DOHH2 (cell line): Measurements from ENCODE around the gene C10orf105.

Experiments
- H3F3A ChIP-seq: fragments of 200-600 bp; sonication (generic), shearing (Covaris generic); 2 replicates; pipeline ENCODE4 v1.6.0; 2016; ENCODE audit warnings: antibody characterized with exemption, mild to moderate bottlenecking; ENCODE audit not compliant: control insufficient read depth, insufficient read depth
- H3K27ac ChIP-seq: fragments of 200-600 bp; sonication (generic); 2 replicates; pipeline ENCODE4 v1.5.1; 2014; ENCODE audit warnings: low read depth, mild to moderate bottlenecking, low read length, moderate library complexity
- H3K27me3 ChIP-seq: fragments of 200-600 bp; sonication (generic); 2 replicates; pipeline ENCODE4 v1.6.1; 2014; ENCODE audit warnings: mild to moderate bottlenecking, low read length, mixed read lengths; ENCODE audit not compliant: control insufficient read depth
- H3K36me3 ChIP-seq: fragments of 200-600 bp; sonication (generic); 2 replicates; pipeline ENCODE4 v1.6.1; 2014; ENCODE audit warnings: mild to moderate bottlenecking, low read length, moderate library complexity, mixed read lengths; ENCODE audit not compliant: control insufficient read depth
- H3K4me1 ChIP-seq: fragments of 200-600 bp; sonication (generic); 2 replicates; pipeline ENCODE4 v1.6.1; 2014; ENCODE audit warnings: mild to moderate bottlenecking, low read length, mixed read lengths; ENCODE audit not compliant: control insufficient read depth
- H3K4me2 ChIP-seq: fragments of 200-600 bp; sonication (generic); 2 replicates; pipeline ENCODE4 v1.6.0; 2014; ENCODE audit warnings: mild to moderate bottlenecking, low read length, moderate library complexity
- H3K4me3 ChIP-seq: fragments of 200-600 bp; sonication (generic); 2 replicates; pipeline ENCODE4 v1.5.1; 2014; ENCODE audit warnings: mild to moderate bottlenecking, low read length, mixed read lengths
- H3K79me2 ChIP-seq: fragments of 200-600 bp; sonication (generic); 2 replicates; pipeline ENCODE4 v1.6.1; 2014; ENCODE audit warnings: mild to moderate bottlenecking, low read length, mixed read lengths; ENCODE audit not compliant: control insufficient read depth
- H3K9me2 ChIP-seq: fragments of 200-600 bp; sonication (generic); replicated peaks from 2 replicates; pipeline ENCODE4 v1.6.1; 2014; ENCODE audit warnings: mild to moderate bottlenecking, low read length, mixed read lengths; ENCODE audit not compliant: control insufficient read depth
- H3K9me3 ChIP-seq: fragments of 200-600 bp; sonication (generic); 2 replicates; pipeline ENCODE4 v1.6.1; 2014; ENCODE audit warnings: antibody characterized with exemption, low read length, mixed read lengths; ENCODE audit not compliant: control insufficient read depth, insufficient read depth
- H4K20me1 ChIP-seq: fragments of 200-600 bp; sonication (generic); 2 replicates; pipeline ENCODE4 v1.6.0; 2014; ENCODE audit warnings: low read depth, mild to moderate bottlenecking, antibody characterized with exemption, low read length, moderate library complexity; ENCODE audit not compliant: control insufficient read depth, insufficient read depth
- CTCF ChIP-seq: fragments of 200-600 bp; sonication (generic); IDR thresholded peaks from one replicate; pipeline ENCODE4 v1.5.1; 2014; ENCODE audit warnings: antibody characterized with exemption, mild to moderate bottlenecking, low read depth, low read length; ENCODE audit not compliant: poor library complexity, severe bottlenecking
- EZH2phosphoT487 ChIP-seq: fragments of 200-600 bp; sonication (generic); IDR thresholded peaks from 2 replicates; pipeline ENCODE4 v1.6.1; 2017; ENCODE audit warnings: borderline replicate concordance, mild to moderate bottlenecking, antibody characterized with exemption, low read length, moderate library complexity, mixed read lengths

C10orf105 gene

DNA sequence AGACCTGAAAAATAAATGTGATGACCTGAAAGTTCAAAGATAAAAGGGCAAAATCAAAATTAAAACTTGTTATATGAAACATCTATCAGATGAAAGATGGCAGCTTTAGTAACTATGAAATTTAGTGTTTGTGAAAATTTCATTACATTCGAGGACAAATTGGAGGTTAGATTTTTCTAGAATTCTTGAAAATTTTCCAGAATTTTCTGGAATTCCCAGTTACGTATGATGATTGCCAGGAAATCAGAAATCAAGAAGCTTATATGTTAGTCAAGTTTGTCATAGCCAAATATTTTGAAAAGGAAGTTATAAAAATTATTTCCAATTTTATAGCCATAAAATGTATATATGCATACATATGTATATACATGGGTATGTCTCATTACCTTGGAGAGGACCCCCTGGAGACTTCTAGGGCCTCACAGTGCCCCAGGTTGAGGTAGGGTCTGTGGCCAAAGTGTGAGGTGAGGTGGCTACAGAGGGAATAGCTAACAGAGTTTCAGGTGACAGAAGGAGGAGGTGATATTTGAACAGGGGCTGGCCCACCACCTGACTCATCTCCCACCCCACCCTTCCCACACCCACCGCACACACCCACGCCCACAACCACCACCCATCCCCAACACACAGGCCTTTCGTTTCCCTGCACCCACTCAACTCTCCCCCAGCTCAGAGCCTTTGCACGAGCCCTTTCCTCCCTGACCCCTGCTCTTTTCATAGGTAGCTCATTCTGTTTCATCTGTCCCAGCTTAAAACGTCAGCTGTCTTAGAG, 21.5 kb downstream of the C10orf105 start:
- H3K36me3 ChIP-seq: no peaks in the 10 kb centered on the region
- H3K27me3 ChIP-seq: peaks cover 19% of the 10 kb centered on the region
- peaks cover 39% of the 10 kb centered on the region for H3K4me1 ChIP-seq
- peaks cover 5% of the 10 kb centered on the region; the same call in 1 of the 2 replicates for H4K20me1 ChIP-seq
- no peak overlapping the region for H3K4me3 ChIP-seq
- no peaks in the 10 kb centered on the region for H3K79me2 ChIP-seq
- no peak overlapping the region for H3K27ac ChIP-seq
- H3K4me2 ChIP-seq: no peak overlapping the region
- TF ChIP-seq CTCF (no peak), EZH2phosphoT487 (no peak)
- no peaks in the 10 kb centered on the region for H3F3A ChIP-seq
- no peaks in the 10 kb centered on the region for H3K9me2 ChIP-seq
- H3K9me3 ChIP-seq: no peaks in the 10 kb centered on the region

DNA sequence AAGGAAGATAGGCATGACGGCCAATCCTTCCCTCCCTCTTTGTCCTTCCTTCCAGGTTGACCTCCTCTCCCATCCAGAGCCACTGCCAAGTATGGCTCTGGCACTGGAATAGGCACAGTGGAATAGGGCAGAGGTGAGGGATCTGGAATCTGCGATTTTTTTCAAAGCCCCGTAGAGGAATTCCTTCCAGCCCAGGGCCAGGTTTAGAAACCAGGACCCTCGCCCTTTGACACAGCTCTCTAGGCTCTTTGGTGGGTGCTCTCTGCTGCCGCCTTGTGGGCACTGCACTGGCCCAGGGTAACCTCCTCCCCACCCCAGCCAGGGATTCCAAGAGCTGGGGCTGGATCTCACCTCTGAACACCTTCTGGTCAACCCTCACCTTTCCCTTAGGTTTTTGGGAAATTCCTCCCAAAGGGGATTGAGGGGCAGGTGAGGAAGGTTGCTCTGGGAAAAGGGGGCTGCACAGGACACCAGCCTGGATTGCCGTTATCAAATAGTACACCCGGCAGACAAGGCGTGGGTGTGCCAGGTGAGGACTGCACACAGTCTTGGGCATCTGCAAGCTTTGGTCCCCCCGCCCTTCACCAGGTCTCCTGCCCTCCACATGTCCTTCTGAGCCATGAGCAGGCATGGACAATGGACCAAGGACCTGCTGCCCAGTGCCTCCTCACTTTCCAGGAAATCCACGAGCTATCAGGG, 22.8 kb downstream of the C10orf105 start:
- Histone ChIP-seq H3K27ac (no peak overlapping the region), H3K27me3 (peaks cover 19% of the 10 kb centered on the region), H3K36me3 (no peaks in the 10 kb centered on the region), H3K9me3 (no peaks in the 10 kb centered on the region), H3K79me2 (no peaks in the 10 kb centered on the region), H4K20me1 (peaks cover 5% of the 10 kb centered on the region; the same call in 1 of the 2 replicates), H3F3A (no peaks in the 10 kb centered on the region), H3K4me2 (no peak overlapping the region), H3K4me3 (no peak overlapping the region), H3K4me1 (peaks cover 44% of the 10 kb centered on the region), H3K9me2 (no peaks in the 10 kb centered on the region)
- TF ChIP-seq CTCF: peak; percentile 97
- no peak for TF ChIP-seq EZH2phosphoT487

- H3F3A ChIP-seq: no peaks in the 10 kb centered on the region
- 0 out of 2 replicates have a peak overlapping the region, but pooled peaks have one; percentile 57 for H3K4me2 ChIP-seq
- H3K4me3 ChIP-seq: no peak overlapping the region
- peaks cover 44% of the 10 kb centered on the region for H3K4me1 ChIP-seq
- peaks cover 19% of the 10 kb centered on the region for H3K27me3 ChIP-seq
- no peak overlapping the region for H3K27ac ChIP-seq
- H3K9me2 ChIP-seq: no peaks in the 10 kb centered on the region
- TF ChIP-seq EZH2phosphoT487 (no peak), CTCF (no peak)
- H3K36me3 ChIP-seq: no peaks in the 10 kb centered on the region
- no peaks in the 10 kb centered on the region for H3K9me3 ChIP-seq
- H3K79me2 ChIP-seq: no peaks in the 10 kb centered on the region
- H4K20me1 ChIP-seq: peaks cover 5% of the 10 kb centered on the region; the same call in 1 of the 2 replicates
These were observed 23.8 kb downstream of the C10orf105 start for GRCh38 chr10:71695502-71696476.
